Keratinocyte (primary cell): Measurements from ENCODE around the gene ZNF804A. TPM values are rescaled to one million over a fixed set of nuclear protein-coding genes. Genes with fewer than 3 reads are reported as not detected.

Experiments
- DNase-seq: peaks from one replicate; pipeline ENCODE4 v3.0.0-alpha.2; 2011; ENCODE audit warnings: low read depth, missing footprints, low spot score
- FAIRE-seq: peaks from 2 replicates; lab custom pipeline; 2011; peaks lifted over from hg19 to GRCh38; lab: Jason Lieb, UNC
- H2AFZ ChIP-seq: 2 replicates; pipeline ENCODE4 v1.6.0; 2012; ENCODE audit warnings: low read length, control low read depth, inconsistent platforms; ENCODE audit not compliant: control insufficient read depth
- H3K27ac ChIP-seq: 2 replicates; pipeline ENCODE4 v1.5.1; 2011; ENCODE audit warnings: low read length; ENCODE audit not compliant: control insufficient read depth, insufficient read depth
- H3K27me3 ChIP-seq: 3 replicates; pipeline ENCODE4 v1.6.0; 2011; ENCODE audit warnings: low read length; ENCODE audit not compliant: control insufficient read depth, insufficient read depth; ENCODE audit errors: extremely low read depth
- H3K36me3 ChIP-seq, 2 experiments: 2 replicates in 1 of 2; 3 replicates in 1 of 2; pipeline ENCODE4 v1.5.1; 2011; ENCODE audit warnings: low read length in 2 of 2, mild to moderate bottlenecking in 1 of 2; ENCODE audit not compliant: control insufficient read depth in 2 of 2, insufficient read depth in 2 of 2; ENCODE audit errors: extremely low read depth in 1 of 2
- H3K4me1 ChIP-seq: 3 replicates; pipeline ENCODE4 v1.5.1; 2011; ENCODE audit warnings: low read length; ENCODE audit not compliant: control insufficient read depth, insufficient read depth; ENCODE audit errors: extremely low read depth
- H3K4me2 ChIP-seq: 3 replicates; pipeline ENCODE4 v1.6.0; 2011; ENCODE audit warnings: low read depth, low read length; ENCODE audit not compliant: control insufficient read depth, insufficient read depth; ENCODE audit errors: extremely low read depth
- H3K4me3 ChIP-seq, 3 experiments: fragments of 200-600 bp in 1 of 3; sonication (generic) in 1 of 3; 2 replicates in 2 of 3; 3 replicates in 1 of 3; pipeline ENCODE4 v1.5.1; 2011 to 2016; ENCODE audit warnings: low read length in 3 of 3, mild to moderate bottlenecking in 3 of 3, control low read depth in 2 of 3, inconsistent platforms in 1 of 3, low read depth in 1 of 3, mixed read lengths in 1 of 3, mixed run types in 1 of 3, moderate library complexity in 1 of 3; ENCODE audit not compliant: control insufficient read depth in 2 of 3, insufficient read depth in 2 of 3; ENCODE audit errors: extremely low read depth in 1 of 3
- H3K79me2 ChIP-seq: 2 replicates; pipeline ENCODE4 v1.6.0; 2012; ENCODE audit warnings: low read length; ENCODE audit not compliant: control insufficient read depth, insufficient read depth
- H3K9ac ChIP-seq: 3 replicates; pipeline ENCODE4 v1.6.0; 2011; ENCODE audit warnings: low read length; ENCODE audit not compliant: control insufficient read depth, insufficient read depth; ENCODE audit errors: extremely low read depth
- H3K9me1 ChIP-seq: 3 replicates; pipeline ENCODE4 v1.6.0; 2011; ENCODE audit warnings: low read length; ENCODE audit not compliant: control insufficient read depth, insufficient read depth; ENCODE audit errors: extremely low read depth
- H3K9me3 ChIP-seq: 2 replicates; pipeline ENCODE4 v1.5.1; 2012; ENCODE audit warnings: low read depth, low read length; ENCODE audit not compliant: control insufficient read depth
- H4K20me1 ChIP-seq: 3 replicates; pipeline ENCODE4 v1.6.0; 2011; ENCODE audit warnings: low read length; ENCODE audit not compliant: control insufficient read depth, insufficient read depth; ENCODE audit errors: extremely low read depth
- EZH2 ChIP-seq: IDR thresholded peaks from one replicate; pipeline ENCODE4 v1.6.1; 2012; ENCODE audit warnings: inconsistent platforms, mild to moderate bottlenecking, low read length, moderate library complexity
- dilution Hi-C: fragments of 300-500 bp; cut with MboI; formaldehyde crosslinking; loops from one replicate; pipeline ENCODE4 v1.7.0; 2020; ENCODE audit warnings: low sequenced_read_pairs; ENCODE audit not compliant: extremely low pct_ligation_motif_present
- polyA plus RNA-seq, 5 experiments: library from polyadenylated mRNA; depleted of rRNA in 3 of 5; stranded (reverse) in 3 of 5; stranded (forward) in 1 of 5; unstranded in 1 of 5; fragments of >200 nt; gene quantifications; 1 replicate in 1 of 5; 2 replicates in 3 of 5; 3 replicates in 1 of 5; pipeline versions ENCODE4 v1.2.1 to v1.2.3, GENCODE V29; 2011 to 2012; ENCODE audit warnings: missing spikeins in 2 of 5, low read depth in 1 of 5, low replicate concordance in 1 of 5
- TF ChIP-seq, protein P1 (sequence below), 3 experiments: IDR thresholded peaks in 1 of 3; conservative IDR thresholded peaks in 1 of 3; optimal IDR thresholded peaks in 1 of 3; 2 replicates in 2 of 3; 3 replicates in 1 of 3; pipeline versions ENCODE3 to v1.5.1; 2011; ENCODE audit warnings: low read length in 3 of 3, mild to moderate bottlenecking in 3 of 3, moderate library complexity in 2 of 3, control low read depth in 1 of 3, inconsistent platforms in 1 of 3; ENCODE audit not compliant: insufficient read depth in 2 of 3; ENCODE audit errors: extremely low read depth in 1 of 3

Gene ZNF804A
- polyA plus RNA-seq, 1 donor (not counting 4 experiments of a cell fraction or from before 2014, with no cell fraction given), result 0.08 TPM

DNA sequence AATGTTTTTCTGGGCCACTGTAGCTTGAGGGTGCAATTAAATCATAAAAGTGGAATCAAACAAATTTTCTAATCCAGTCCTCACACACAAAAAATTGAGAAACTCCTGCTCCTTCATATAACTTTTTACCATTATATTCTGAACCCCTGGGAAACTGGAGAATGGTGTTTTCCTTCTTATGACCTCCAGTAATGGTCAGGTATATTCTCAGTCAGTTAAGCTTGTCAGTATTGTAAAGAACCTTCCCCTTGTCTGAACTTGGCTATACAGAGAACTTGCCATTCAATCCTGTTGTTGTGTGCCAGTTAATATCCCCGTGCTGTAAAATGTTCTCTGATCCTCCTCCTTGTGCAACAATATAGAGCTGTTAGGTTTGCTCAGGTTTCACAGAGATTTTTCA, 39.5 kb downstream of the ZNF804A start:
- TF ChIP-seq, protein P1, sequence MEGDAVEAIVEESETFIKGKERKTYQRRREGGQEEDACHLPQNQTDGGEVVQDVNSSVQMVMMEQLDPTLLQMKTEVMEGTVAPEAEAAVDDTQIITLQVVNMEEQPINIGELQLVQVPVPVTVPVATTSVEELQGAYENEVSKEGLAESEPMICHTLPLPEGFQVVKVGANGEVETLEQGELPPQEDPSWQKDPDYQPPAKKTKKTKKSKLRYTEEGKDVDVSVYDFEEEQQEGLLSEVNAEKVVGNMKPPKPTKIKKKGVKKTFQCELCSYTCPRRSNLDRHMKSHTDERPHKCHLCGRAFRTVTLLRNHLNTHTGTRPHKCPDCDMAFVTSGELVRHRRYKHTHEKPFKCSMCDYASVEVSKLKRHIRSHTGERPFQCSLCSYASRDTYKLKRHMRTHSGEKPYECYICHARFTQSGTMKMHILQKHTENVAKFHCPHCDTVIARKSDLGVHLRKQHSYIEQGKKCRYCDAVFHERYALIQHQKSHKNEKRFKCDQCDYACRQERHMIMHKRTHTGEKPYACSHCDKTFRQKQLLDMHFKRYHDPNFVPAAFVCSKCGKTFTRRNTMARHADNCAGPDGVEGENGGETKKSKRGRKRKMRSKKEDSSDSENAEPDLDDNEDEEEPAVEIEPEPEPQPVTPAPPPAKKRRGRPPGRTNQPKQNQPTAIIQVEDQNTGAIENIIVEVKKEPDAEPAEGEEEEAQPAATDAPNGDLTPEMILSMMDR (optimal IDR thresholded peaks at IDR 0.05 in 1 of 3, IDR thresholded peaks at IDR 0.05 in 1 of 3, conservative IDR thresholded peaks at IDR 0.05 in 1 of 3; ENCODE audit: extremely low read depth in 1 of 3, insufficient read depth in 2 of 3, low read length in 3 of 3), result no peak
- TF ChIP-seq EZH2, result no peak
- H2AFZ ChIP-seq, result no peak overlapping the region
- no peak overlapping the region for H3K4me2 ChIP-seq
- H3K36me3 ChIP-seq, result no peaks in the 10 kb centered on the region
- H3K9me3 ChIP-seq, result no peaks in the 10 kb centered on the region
- FAIRE-seq (peak; percentile 17), DNase-seq (no peak)
- no peaks in the 10 kb centered on the region for H3K79me2 ChIP-seq
- H3K4me1 ChIP-seq, result no peaks in the 10 kb centered on the region
- no peaks in the 10 kb centered on the region for H4K20me1 ChIP-seq
- no peaks in the 10 kb centered on the region for H3K27me3 ChIP-seq
- dilution Hi-C loops, result no loop called here
- H3K9me1 ChIP-seq, result no peaks in the 10 kb centered on the region
- no peak overlapping the region for H3K9ac ChIP-seq
- H3K27ac ChIP-seq, result no peak overlapping the region
- no peak overlapping the region for H3K4me3 ChIP-seq

DNA sequence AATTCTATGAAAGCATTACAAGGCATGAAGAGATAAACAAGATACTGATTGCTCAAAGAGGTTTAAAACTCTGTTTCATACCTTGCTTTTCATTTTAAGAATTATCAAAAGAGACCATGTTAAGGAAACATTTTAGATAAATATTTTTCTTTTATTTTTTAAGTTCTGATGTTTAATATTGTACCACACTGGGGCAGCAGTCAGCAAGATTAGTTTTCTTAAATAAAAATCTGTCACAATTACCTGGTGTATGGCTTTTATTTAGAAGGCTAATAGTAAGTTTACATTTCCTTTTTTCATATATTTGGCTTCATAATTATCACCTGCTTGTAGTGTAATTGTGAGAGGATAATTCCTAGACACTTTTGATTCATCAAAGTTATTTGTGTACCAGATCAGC, 46.4 kb downstream of the ZNF804A start:
- Histone ChIP-seq H2AFZ (peak overlapping the region; percentile 16), H3K27me3 (no peaks in the 10 kb centered on the region), H3K79me2 (no peaks in the 10 kb centered on the region), H3K27ac (no peak overlapping the region), H3K9me3 (no peaks in the 10 kb centered on the region), H4K20me1 (no peaks in the 10 kb centered on the region), H3K9me1 (no peaks in the 10 kb centered on the region), H3K9ac (no peak overlapping the region), H3K4me1 (peaks cover 14% of the 10 kb centered on the region), H3K36me3 (no peaks in the 10 kb centered on the region), H3K4me2 (no peak overlapping the region), H3K4me3 (no peak overlapping the region)
- no peak for DNase-seq
- TF ChIP-seq EZH2, result no peak
- TF ChIP-seq, protein P1 (optimal IDR thresholded peaks at IDR 0.05 in 1 of 3, IDR thresholded peaks at IDR 0.05 in 1 of 3, conservative IDR thresholded peaks at IDR 0.05 in 1 of 3; ENCODE audit: extremely low read depth in 1 of 3, insufficient read depth in 2 of 3, low read length in 3 of 3), result no peak
- FAIRE-seq, result no peak
- dilution Hi-C loops, result no loop called here
